ENCODE measurements around the gene DENND5A.

The DENND5A gene

DNA sequence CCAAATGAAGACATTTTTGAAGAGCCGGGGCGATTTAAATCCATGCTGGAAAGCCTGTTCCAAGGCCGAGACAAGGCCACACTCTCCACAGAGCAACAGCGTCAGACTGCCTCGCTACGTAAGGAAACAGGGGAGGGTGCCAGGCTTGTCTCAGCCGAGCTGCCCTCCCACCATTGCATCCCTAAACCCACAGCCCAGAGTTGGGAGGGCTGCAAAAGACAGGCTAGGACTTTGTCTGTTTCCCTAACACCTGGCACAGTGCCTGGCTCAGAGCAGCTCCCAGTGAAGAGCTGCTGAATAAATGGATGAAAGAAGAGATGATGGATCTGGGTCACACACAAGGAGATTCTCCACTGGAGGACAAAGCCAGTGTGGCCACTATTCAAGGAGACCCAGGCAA is 122.4 kb downstream of the DENND5A start:
- in situ Hi-C loops (cut with MboI; ENCODE audit: low sequenced_read_pairs): no loop called here

DNA sequence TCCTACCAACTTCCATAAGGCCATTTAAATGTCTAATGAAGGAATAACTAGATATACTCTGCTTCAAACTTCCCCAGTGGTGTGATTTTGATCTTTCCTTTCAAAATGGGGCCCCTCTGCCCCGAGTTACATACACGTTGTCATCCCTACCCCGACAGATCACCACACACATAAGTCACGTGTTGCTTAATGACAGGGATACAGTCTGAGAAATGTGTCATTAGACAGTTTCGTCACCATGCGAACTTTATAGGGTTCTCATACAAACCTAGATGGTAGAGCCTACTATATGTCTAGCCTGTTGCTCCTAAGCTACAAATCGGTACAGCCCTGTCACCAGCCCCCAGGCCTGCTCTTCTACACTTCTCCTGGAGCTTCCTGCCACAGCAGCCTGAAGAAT is 124.0 kb downstream of the DENND5A start:
- in situ Hi-C loops (cut with MboI; ENCODE audit: low sequenced_read_pairs): no loop called here

DNA sequence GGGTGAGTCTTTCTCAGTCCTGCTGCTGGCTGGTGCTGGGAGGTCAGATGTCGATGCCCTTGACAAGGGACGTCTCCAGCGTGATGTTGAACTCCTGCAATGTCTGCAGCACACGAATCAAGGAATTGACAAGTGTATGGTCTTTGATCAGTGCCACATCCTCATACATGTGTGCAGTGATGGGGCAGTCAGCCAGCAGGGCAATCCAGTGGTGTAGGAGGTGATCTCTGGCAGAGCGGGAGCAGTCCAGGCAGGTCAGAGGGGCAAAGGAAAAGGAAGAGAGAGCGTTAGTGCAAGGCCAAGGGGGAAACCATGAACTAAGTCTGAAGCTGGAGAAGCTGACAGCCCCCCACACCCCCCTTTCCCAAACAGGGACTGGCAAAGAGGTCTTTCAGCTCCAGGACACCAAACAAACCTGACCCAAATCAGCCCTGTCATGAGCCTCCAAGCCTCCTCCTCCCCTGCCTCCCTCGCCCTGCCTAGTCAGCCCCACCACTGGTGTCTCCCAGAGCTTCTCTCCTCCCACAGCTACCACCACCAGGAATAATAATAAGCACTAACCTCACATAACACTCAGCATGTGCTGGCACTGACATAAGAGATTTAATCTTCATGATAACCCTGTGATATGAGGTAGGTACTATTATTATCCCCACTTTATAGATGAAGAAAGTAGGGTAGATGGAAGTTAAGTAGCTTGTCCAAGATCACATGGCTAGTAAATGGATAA is 125.4 kb downstream of the DENND5A start:
- in situ Hi-C loops (cut with MboI; ENCODE audit: low sequenced_read_pairs): no loop called here

DNA sequence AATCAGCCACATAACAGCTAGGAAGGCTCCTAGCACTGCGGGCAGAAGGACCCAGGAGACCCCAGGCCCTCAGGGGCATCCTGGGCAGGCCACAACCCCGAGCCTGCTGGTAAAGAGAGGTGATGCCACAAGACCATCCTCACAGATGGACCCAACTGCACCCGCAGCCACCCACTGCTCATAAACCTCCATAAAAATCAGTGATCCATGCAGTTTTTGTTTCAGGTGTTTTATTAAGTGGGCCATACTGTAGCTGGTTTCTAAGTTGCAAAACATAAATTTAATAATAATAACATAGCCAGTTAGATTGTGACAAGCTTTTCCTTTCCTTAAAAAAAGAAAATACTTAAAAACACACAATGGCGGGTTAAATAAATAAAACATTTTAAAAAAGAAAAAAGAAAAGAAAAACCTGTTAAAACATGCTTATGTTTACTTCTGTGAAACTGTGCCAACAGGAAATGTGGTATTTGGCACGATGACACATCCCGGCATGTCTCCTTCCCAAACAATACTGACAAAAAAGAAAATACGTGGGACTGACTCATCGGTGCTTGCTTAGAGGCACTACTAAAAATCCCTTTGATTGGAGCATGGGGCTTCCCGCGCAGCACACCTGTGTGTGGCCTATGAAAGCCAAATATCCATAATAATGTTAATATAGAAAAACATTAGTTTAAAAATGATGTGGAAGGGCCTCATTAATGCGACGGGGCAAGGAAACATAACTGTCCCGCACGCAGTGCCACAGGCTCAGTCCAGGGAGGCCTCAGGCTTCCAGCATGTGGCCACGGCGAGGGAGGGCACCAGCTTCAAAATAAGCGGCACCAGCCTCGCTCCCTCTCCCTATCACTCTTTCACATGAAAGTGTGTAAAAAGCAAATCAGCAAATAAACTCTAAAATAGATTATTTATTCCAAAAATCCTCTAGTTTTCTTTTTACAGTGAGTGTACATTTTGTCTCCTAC is 126.3 kb downstream of the DENND5A start:
- in situ Hi-C loops (cut with MboI; ENCODE audit: low sequenced_read_pairs): no loop called here

DNA sequence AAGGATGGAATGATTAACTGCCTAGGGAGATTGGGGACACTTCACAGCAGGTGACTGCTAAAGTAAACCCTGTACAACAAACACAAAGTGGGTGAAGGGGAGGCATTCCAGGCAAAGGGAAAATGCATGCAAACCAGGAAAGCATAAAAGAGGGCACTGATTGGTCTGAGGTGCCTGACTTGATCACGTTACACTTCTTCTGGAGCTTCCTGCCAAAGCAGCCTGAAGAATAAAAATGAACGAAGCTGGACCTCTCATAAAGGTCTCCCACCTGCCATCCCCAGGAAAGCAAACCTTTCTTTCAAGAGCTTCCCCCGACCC is 127.1 kb downstream of the DENND5A start:
- in situ Hi-C loops (cut with MboI; ENCODE audit: low sequenced_read_pairs): no loop called here

DNA sequence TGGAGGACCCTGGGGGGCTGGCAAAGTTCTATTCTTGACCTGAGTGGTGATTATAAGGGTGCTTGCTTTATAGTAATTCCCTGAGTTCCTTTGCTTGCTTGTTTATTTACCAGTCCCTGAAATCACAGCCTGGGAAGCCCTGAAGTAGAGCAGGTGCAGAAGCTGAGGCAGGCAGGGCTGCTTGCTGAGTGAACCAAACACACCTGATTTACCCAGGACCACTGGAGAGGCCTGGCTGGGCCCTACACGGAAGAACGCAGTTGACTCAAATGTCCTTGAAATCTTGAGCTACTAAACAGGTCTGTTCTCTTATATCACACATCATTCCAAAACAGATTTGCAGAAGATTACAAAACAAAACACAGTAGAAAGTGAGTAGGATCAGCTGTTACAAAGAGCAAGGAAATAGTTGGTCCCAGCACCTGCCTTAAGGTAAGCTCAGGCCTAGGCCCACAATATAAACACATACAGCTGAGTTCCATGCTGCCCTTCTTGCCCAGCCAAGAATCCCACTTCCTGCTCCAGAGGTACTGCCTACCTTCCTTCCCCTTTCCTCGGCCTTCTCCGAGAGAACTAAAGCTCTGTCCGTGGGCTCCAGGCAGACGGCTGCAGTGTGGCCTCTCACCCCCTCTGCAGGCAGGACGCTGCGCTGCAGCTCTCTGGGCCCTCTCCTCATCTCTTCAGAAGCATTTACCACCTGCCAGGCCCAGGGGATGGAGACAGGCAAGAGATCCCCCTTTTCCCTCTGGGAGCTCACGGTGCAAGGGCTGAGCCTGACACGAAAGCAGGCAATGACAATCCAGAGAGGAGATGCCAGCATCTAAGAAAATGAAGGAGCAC is 127.6 kb downstream of the DENND5A start:
- in situ Hi-C loops (cut with MboI; ENCODE audit: low sequenced_read_pairs): no loop called here

DNA sequence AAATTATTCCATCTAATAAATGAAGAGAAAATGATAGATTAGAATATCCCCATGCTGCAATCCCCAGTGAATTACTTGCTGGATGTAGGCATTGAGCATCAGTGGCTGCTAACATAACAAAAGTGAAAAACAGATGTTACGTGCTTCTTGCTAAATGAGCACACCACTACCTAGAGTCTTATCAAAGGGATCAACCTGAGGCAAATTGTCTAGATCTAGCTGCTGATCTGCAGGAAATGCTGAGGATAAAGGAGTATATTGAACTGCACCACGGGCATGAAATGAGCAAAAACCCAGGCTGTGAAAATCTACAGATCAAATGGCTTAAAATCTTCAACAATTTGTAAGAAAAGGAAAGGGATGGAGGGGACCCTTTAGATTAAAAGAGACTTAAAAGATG is 128.4 kb downstream of the DENND5A start:
- in situ Hi-C loops (cut with MboI; ENCODE audit: low sequenced_read_pairs): no loop called here

DNA sequence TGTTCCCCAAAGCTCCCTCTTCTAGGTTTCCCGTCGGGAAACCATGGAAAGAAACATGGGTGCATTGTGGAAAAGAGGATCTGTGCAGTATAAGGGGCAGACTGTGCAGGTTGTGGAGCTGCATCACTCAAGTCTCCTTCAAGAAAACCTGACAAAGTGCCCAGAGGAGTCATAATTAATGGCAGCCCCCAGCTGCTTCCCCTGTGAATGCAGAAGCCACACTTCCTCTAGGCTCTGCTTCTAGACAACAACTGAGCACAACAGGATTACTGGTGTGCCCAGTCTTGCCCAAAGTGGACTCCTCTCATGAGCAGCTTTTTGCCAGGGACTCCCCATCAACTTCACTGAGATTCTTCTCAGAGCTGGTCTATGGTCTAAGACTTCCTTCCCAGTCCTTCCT is 131.2 kb downstream of the DENND5A start:
- in situ Hi-C loops (cut with MboI; ENCODE audit: low sequenced_read_pairs): no loop called here

DNA sequence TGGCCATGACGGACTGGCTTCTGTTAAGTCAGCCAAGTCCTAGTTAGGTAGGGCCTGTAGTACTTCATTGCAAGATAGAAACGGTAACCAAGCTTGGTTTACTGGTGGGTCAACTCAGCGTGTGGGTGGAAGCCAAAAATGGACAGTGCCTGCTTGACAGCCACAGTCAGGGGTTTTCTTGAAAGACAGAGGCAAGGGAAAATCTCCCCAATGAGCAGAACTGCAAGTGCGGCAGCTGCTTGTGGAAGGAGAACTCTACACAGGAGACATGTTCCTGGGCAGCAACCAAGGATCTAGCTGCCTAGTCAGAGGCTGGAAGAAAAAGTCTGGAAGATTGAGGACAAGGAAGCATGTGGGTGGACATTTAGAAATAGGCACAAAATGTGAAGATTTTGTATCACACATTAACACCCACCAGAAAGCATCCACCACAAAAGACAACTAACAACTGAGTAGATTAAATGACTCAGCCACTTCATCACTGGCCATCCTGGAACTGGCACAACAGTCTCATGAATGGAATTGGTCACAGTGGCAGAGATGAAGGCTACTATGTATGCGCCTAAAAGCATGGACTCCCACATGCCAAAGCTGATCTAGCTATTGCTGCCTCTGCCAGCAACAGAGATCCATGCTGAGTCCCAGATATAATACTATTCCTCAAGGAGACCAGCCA is 132.8 kb downstream of the DENND5A start:
- in situ Hi-C loops (cut with MboI; ENCODE audit: low sequenced_read_pairs): no loop called here

DNA sequence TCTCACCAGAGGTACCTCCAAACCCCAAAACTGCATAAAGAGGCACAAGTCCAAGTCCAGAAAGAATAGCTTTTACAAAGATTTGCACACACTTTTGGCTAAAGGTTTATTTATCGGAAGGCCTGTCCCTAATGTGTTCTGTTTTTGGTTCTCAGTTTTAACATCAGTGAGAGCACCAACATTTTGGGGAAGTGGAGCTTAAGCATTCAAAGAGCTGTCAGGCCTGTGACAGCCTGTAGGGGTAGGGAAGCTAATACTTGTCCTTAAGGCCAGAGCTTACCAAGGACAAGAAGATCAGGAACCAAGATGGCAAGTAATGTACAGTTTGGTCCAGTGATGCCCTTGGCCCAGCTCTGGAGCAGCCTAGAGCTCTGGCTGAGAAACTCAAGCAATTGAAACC is 134.9 kb downstream of the DENND5A start:
- in situ Hi-C loops (cut with MboI; ENCODE audit: low sequenced_read_pairs): no loop called here

DNA sequence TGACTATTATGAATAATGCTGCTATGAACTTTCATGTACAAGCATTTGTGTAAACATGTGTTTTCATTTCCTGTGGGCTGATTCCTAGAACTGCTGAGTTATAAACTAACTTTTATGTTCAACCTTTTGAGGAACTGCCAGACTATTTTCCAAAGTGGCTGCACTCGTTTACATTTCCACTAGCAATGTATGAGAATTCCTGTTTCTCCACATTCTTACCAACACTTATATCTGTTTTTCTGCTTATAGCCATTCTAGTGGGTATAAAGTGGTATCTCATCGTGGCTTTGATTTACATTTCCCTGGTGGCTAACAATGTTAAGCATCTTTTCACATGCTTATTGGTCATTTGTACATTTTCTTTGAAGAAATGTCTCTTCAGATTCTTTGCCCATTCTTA is 138.5 kb downstream of the DENND5A start:
- in situ Hi-C loops (cut with MboI; ENCODE audit: low sequenced_read_pairs): no loop called here

DNA sequence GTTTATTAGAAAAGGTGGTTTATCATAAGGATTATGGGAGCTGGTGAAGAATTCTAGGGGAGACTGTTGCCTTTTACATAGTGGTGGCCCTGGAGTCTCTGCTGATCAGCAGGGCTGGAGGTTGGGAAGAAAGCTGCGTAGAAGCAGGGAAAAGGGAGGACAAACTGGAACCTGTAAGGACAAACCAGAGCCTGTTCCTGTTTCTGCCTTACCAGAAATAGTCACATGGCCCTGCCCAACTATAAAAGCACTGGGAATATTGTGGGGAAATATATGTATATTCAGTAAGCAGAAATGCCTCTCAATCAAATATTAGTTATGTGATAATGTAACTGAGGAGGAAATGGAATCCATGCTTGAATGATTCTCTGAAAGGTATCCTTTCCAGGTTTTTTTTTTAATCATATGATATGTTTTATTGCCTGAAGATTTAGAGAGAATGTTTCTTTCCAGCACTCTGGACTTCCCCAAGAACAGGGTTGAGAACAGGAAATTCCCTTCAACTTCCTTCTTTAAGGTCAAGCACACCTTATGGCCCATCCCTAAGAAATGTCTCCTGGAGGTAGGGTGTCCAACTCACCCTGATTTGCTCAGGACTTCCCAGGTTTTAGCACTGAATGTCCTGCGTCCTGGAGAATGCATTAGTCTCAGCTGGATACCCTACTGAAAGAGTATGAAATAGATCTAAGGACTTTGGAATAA is 139.8 kb downstream of the DENND5A start:
- in situ Hi-C loops (cut with MboI; ENCODE audit: low sequenced_read_pairs): no loop called here

DNA sequence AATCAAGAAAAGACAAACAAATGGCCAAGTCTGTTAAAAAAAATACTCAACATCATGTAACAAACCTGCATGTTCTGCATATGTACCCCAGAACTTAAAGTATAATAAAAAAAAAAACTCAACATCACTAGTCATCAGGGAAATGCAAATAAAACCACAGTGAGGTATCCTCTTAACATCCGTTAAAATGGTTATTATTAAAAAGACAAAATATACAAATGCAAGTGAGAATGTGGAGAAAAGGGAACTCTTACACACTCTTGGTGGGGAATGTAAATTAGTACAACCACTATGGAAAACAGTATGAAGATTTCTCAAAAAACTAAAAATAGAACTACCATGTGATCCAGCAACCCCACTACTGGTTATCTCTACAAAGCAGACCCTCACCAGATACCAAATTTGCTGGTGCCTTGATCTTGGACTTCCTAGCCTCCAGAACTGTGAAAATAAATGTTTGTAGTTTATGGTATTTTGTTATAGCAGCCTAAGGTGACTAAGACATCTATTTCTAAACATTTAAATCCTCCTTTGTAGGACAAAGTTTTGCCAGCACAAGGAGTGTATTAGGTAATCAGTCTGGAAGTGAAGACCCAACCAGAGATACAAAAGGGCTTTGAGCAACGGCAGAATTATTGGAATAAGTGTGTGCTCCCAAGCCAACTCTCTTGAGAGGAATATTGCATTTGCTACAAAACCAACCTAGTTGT is 141.4 kb downstream of the DENND5A start:
- in situ Hi-C loops (cut with MboI; ENCODE audit: low sequenced_read_pairs): no loop called here

DNA sequence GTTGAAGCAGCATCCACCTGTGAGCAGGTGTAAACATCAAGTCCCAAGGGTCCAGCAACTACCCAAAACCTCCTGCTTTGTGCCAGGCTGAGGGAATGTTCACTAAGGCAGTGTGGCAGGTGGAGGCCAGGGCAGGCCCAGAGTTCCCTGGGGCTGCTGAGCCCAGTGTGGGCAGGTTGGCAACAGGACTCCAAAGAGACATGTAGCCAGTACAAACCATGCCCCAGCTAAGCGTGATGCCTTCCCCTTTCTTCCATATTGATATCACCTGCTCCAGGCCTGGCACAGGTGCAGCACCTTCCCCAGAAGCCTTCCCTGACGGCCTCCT is 143.7 kb downstream of the DENND5A start:
- in situ Hi-C loops (cut with MboI; ENCODE audit: low sequenced_read_pairs): no loop called here

DNA sequence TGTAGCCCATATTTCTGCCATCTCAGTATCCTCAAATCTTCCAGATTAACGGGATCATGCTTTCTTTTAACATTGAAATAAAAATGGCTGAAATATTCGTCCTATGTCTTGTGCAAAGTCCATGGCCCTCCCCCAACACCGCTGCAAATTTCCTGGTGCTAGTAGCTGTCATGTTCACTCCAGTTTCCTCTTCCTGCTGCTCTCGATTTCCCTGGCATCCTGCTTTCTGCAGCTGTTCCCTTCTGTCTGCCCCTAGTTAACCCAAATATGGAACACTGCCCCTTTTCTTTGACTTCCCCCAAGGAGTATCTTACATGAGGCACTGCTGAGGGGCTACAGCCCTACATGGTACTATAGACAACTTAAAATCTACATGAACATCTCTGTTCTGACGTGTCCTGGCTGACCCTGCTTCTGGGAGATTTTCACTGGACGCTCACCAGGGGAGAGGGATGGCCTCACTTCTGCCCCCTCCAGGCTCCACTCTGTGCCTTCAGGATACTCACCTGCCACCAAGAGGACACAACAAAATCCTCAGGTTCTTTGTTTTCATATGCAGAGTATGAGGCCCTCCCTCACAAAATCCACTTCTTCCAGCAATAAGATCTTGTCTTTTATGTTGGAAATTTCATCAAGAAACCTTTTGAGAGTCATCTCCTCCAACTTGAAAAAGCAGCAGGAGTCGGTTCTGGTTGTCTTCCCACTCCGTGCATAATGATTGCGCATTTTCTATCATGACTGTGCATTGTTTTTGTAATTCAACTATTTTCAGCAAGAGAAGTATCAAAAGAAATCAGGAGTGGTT is 144.3 kb downstream of the DENND5A start:
- in situ Hi-C loops (cut with MboI; ENCODE audit: low sequenced_read_pairs): no loop called here

DNA sequence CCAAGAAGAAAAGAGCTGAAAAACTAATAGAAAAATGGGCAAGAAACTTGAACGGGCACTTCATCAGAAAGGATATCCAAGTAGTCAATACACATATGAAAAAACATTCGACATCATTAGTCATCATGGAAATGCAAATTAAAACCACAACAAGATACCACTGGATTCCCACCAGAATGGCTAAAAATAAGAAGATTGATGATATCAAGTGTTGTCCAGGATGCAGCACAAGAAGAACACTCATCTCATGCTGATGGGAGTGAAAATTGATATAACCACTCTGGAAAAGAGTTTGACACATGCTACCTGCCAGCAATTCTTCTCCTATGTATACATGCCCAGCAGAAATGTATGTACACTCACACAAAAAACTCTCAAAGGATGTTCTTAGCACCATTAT is 146.9 kb downstream of the DENND5A start:
- in situ Hi-C loops (cut with MboI; ENCODE audit: low sequenced_read_pairs): no loop called here

DNA sequence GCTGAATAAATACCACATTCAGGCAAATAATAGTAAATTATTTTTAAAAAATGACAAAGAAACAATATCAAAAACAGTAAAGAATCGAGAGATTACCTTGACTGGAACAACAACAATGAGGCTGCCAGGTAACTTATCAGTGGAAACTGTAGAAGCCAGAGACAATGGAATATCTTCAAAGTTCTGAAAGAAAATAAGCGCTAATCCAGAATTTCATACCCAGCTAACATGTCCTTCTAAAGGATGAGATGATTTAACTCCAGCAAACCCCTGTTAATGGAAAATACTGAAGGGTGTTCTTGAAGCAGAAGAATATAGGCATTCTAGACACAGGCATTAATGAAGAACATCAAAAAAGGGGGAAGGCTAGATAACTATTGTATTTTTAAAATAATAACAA is 153.1 kb downstream of the DENND5A start:
- in situ Hi-C loops (cut with MboI; ENCODE audit: low sequenced_read_pairs): no loop called here

DNA sequence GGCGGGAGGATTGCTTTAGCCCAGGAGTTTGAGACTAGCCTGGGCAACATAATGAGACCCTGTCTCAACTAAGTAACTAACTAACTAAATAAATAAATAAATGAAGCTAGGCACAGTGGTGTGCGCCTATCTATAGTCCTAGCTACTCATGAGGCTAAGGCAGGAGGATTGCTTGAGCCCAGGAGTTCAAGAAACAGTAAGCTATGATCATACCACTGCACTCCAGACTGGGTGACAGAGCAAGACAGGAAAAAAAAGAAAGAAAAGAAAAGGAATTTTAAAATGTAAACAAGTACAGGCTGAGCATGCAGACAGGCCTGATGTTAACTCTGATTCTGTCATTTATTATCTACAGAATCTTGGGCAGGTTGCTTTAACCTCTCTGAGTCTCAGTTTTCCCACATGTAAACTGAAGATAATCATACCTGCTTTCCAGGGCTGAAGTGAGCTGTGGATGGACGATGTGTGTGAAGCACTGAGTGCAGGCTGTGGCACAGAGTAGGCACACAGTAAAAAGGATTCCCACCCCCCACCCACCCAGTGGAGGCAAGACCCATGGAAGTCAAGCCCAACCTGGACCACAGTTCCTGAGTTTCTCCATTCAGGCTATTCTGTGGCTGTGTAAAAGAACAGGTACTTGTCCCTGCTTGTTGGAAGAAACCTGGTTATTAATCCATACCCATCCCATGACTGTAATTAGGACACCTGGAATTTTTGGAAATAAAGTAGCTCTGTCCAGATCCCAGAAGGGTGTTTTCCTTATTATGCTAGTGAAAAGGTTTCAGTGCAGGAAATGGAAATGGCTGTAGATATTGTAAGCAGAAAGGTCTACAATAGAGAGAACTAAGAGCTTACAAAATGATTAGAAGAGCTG is 155.1 kb downstream of the DENND5A start:
- in situ Hi-C loops (cut with MboI; ENCODE audit: low sequenced_read_pairs): no loop called here
